H1 (cell line): Measurements from ENCODE around the gene ADIPOR1. TPM values are rescaled to one million over a fixed set of nuclear protein-coding genes. Genes with fewer than 3 reads are reported as not detected.

Experiments
- CTCF ChIA-PET: fragments of 300-600 bp; sonication (Branson Sonifier 250); formaldehyde crosslinking; loops from one replicate; lab custom pipeline; 2021; ENCODE audit not compliant: partially characterized antibody; lab: Charles Lee
- POLR2A ChIA-PET: fragments of 300-600 bp; sonication (Branson Sonifier 250); formaldehyde crosslinking; loops from one replicate; lab custom pipeline; 2021; ENCODE audit warnings: inconsistent platforms; ENCODE audit not compliant: partially characterized antibody; lab: Charles Lee
- DNase-seq, 2 experiments: peaks; one replicate each; pipeline versions ENCODE4 v3.0.0 to v3.0.0-alpha.2; 2010 to 2022; ENCODE audit warnings: low spot score in 2 of 2, low read depth in 1 of 2, mixed read lengths in 1 of 2
- FAIRE-seq: peaks from 2 replicates; lab custom pipeline; 2011; peaks lifted over from hg19 to GRCh38; lab: Jason Lieb, UNC
- H2AFZ ChIP-seq: 2 replicates; pipeline ENCODE4 v1.8.1; 2012; ENCODE audit warnings: low read length, inconsistent platforms
- H2AK5ac ChIP-seq: 2 replicates; pipeline ENCODE4 v1.6.1; 2013; ENCODE audit warnings: low read depth, low read length
- H2BK120ac ChIP-seq: replicated peaks from 2 replicates; pipeline ENCODE3; 2013; ENCODE audit warnings: low read depth, low read length, inconsistent platforms
- H2BK12ac ChIP-seq: 2 replicates; pipeline ENCODE4 v1.6.1; 2013; ENCODE audit warnings: low read depth, low read length
- H2BK15ac ChIP-seq: 2 replicates; pipeline ENCODE4 v1.6.1; 2013; ENCODE audit warnings: low read length
- H2BK20ac ChIP-seq: 2 replicates; pipeline ENCODE4 v1.6.1; 2013; ENCODE audit warnings: low read length
- H2BK5ac ChIP-seq: 2 replicates; pipeline ENCODE4 v1.6.1; 2013; ENCODE audit warnings: low read depth, low read length
- H3K14ac ChIP-seq: 2 replicates; pipeline ENCODE4 v1.6.1; 2013; ENCODE audit warnings: inconsistent platforms; ENCODE audit not compliant: insufficient read length
- H3K18ac ChIP-seq: 2 replicates; pipeline ENCODE4 v1.6.1; 2013; ENCODE audit warnings: low read length; ENCODE audit errors: extremely low read depth
- H3K23ac ChIP-seq: 2 replicates; pipeline ENCODE4 v1.6.1; 2013; ENCODE audit warnings: inconsistent platforms; ENCODE audit not compliant: insufficient read length
- H3K23me2 ChIP-seq: 2 replicates; pipeline ENCODE4 v1.6.1; 2013; ENCODE audit warnings: low read depth, low read length
- H3K27ac ChIP-seq: 2 replicates; pipeline ENCODE4 v1.6.1; 2011; ENCODE audit warnings: low read depth, low read length, inconsistent platforms
- H3K27me3 ChIP-seq, 4 experiments: replicated peaks in 1 of 4; 1 replicate in 1 of 4; 2 replicates in 3 of 4; pipeline versions ENCODE4 v1.6.1 to v1.8.1; 2011 to 2013; ENCODE audit warnings: low read length in 3 of 4, mild to moderate bottlenecking in 3 of 4, inconsistent platforms in 2 of 4, mixed read lengths in 2 of 4, moderate library complexity in 1 of 4; ENCODE audit not compliant: control insufficient read depth in 3 of 4, insufficient read depth in 3 of 4; ENCODE audit errors: extremely low read depth in 1 of 4
- H3K36me3 ChIP-seq, 4 experiments: 2 replicates each; pipeline versions ENCODE4 v1.6.1 to v1.8.1; 2011 to 2013; ENCODE audit warnings: mild to moderate bottlenecking in 4 of 4, low read length in 3 of 4, moderate library complexity in 2 of 4, control low read depth in 1 of 4, inconsistent platforms in 1 of 4; ENCODE audit not compliant: insufficient read depth in 4 of 4, control insufficient read depth in 2 of 4
- H3K4ac ChIP-seq: replicated peaks from 2 replicates; pipeline ENCODE3; 2013; ENCODE audit warnings: low read length, low read depth, mixed read lengths, inconsistent platforms; ENCODE audit not compliant: insufficient read length
- H3K4me1 ChIP-seq, 4 experiments: replicated peaks in 1 of 4; 1 replicate in 1 of 4; 2 replicates in 3 of 4; pipeline versions ENCODE4 v1.6.1 to v1.8.1; 2011 to 2013; ENCODE audit warnings: low read length in 3 of 4, inconsistent platforms in 2 of 4, mixed read lengths in 1 of 4; ENCODE audit not compliant: insufficient read depth in 4 of 4, control insufficient read depth in 3 of 4
- H3K4me2 ChIP-seq, 2 experiments: 2 replicates each; pipeline versions ENCODE4 v1.6.1 to v1.8.1; 2011 to 2013; ENCODE audit warnings: low read depth in 2 of 2, low read length in 2 of 2, control low read depth in 1 of 2, inconsistent platforms in 1 of 2, mild to moderate bottlenecking in 1 of 2; ENCODE audit not compliant: insufficient read depth in 1 of 2
- H3K4me3 ChIP-seq, 4 experiments: fragments of 200-600, 300-600 bp in 1 of 4; sonication (generic), shearing (Covaris generic), sonication (Bioruptor Twin) in 1 of 4; 2 replicates each; pipeline versions ENCODE4 v1.5.1 to v1.8.1; 2011 to 2016; ENCODE audit warnings: low read length in 4 of 4, low read depth in 3 of 4, control low read depth in 2 of 4, inconsistent platforms in 2 of 4, mild to moderate bottlenecking in 2 of 4, mixed read lengths in 1 of 4, moderate library complexity in 1 of 4; ENCODE audit not compliant: insufficient read depth in 2 of 4; ENCODE audit errors: extremely low read depth in 1 of 4
- H3K56ac ChIP-seq: replicated peaks from 2 replicates; pipeline ENCODE3; 2013; ENCODE audit warnings: low read depth, mild to moderate bottlenecking, mixed read lengths, low read length, inconsistent platforms; ENCODE audit not compliant: insufficient read length
- H3K79me1 ChIP-seq: 2 replicates; pipeline ENCODE4 v1.6.1; 2013; ENCODE audit warnings: low read depth, low read length, control low read depth
- H3K79me2 ChIP-seq, 2 experiments: 2 replicates each; pipeline versions ENCODE4 v1.6.1 to v1.8.1; 2012 to 2013; ENCODE audit warnings: low read length in 2 of 2, mild to moderate bottlenecking in 2 of 2, inconsistent platforms in 1 of 2; ENCODE audit not compliant: insufficient read depth in 2 of 2, control insufficient read depth in 1 of 2
- H3K9ac ChIP-seq, 4 experiments: replicated peaks in 1 of 4; 1 replicate in 1 of 4; 2 replicates in 3 of 4; pipeline versions ENCODE4 v1.6.1 to v1.8.1; 2011 to 2013; ENCODE audit warnings: low read depth in 3 of 4, low read length in 3 of 4, control low read depth in 2 of 4, mild to moderate bottlenecking in 2 of 4, moderate library complexity in 2 of 4, inconsistent platforms in 1 of 4; ENCODE audit errors: extremely low read depth in 1 of 4
- H3K9me3 ChIP-seq, 2 experiments: 2 replicates each; pipeline versions ENCODE4 v1.6.1 to v1.8.1; 2012 to 2013; ENCODE audit warnings: mild to moderate bottlenecking in 2 of 2, moderate library complexity in 2 of 2, control low read depth in 1 of 2, inconsistent platforms in 1 of 2, low read depth in 1 of 2, low read length in 1 of 2, mixed read lengths in 1 of 2; ENCODE audit not compliant: insufficient read depth in 2 of 2
- H4K20me1 ChIP-seq, 2 experiments: replicated peaks in 1 of 2; 2 replicates each; pipeline versions ENCODE3 to v1.8.1; 2011 to 2013; ENCODE audit warnings: inconsistent platforms in 2 of 2, low read length in 2 of 2, mild to moderate bottlenecking in 1 of 2; ENCODE audit not compliant: insufficient read depth in 2 of 2, control insufficient read depth in 1 of 2
- H4K5ac ChIP-seq: 2 replicates; pipeline ENCODE4 v1.6.1; 2013; ENCODE audit warnings: low read length, low read depth, mixed read lengths, inconsistent platforms; ENCODE audit not compliant: insufficient read length
- H4K8ac ChIP-seq: 2 replicates; pipeline ENCODE4 v1.8.0; 2013; ENCODE audit warnings: mild to moderate bottlenecking, moderate library complexity, low read length, inconsistent platforms; ENCODE audit not compliant: insufficient read depth; ENCODE audit errors: extremely low read depth
- H4K91ac ChIP-seq: replicated peaks from 2 replicates; pipeline ENCODE3; 2013; ENCODE audit warnings: low read length, mixed read lengths, inconsistent platforms; ENCODE audit not compliant: insufficient read length
- ASH2L ChIP-seq: fragments of 200-600, 300-600 bp; sonication (generic); IDR thresholded peaks from one replicate; pipeline ENCODE4 v1.7.1; 2017; ENCODE audit warnings: low read length
- BRCA1 ChIP-seq: IDR thresholded peaks from 2 replicates; pipeline ENCODE4 v1.6.1; 2012; ENCODE audit warnings: low read depth, low read length, improper control_type of control experiment
- EZH2 ChIP-seq: fragments of 200-600 bp; sonication (generic); IDR thresholded peaks from 2 replicates; pipeline ENCODE4 v1.7.1; 2012; ENCODE audit warnings: low read depth, mild to moderate bottlenecking, moderate library complexity, low read length, inconsistent platforms; ENCODE audit not compliant: severe bottlenecking
- FOSL1 ChIP-seq: IDR thresholded peaks from 2 replicates; pipeline ENCODE4 v1.6.1; 2011; ENCODE audit warnings: mild to moderate bottlenecking, low read depth, low read length, moderate library complexity; ENCODE audit not compliant: insufficient read depth
- GTF2F1 ChIP-seq: IDR thresholded peaks from 2 replicates; pipeline ENCODE4 v1.6.1; 2012; ENCODE audit warnings: low read depth, low read length, improper control_type of control experiment, borderline replicate concordance
- JUND ChIP-seq: IDR thresholded peaks from 2 replicates; pipeline ENCODE4 v1.6.1; 2011; ENCODE audit warnings: mild to moderate bottlenecking, improper control_type of control experiment, low read length
- PHF8 ChIP-seq: fragments of 200-600 bp; sonication (generic); conservative IDR thresholded peaks from 2 replicates; pipeline ENCODE4 v1.7.1; 2012; ENCODE audit warnings: low read depth, mild to moderate bottlenecking, inconsistent platforms, low read length, moderate library complexity
- POU5F1 ChIP-seq: IDR thresholded peaks from 2 replicates; pipeline ENCODE4 v1.6.1; 2011; ENCODE audit warnings: low read depth, mild to moderate bottlenecking, low read length, moderate library complexity
- SP1 ChIP-seq: IDR thresholded peaks from 2 replicates; pipeline ENCODE4 v1.6.1; 2011; ENCODE audit warnings: low read depth, low read length
- SRF ChIP-seq: IDR thresholded peaks from 2 replicates; pipeline ENCODE4 v1.6.1; 2011; ENCODE audit warnings: mild to moderate bottlenecking, low read depth, low read length, moderate library complexity
- TEAD4 ChIP-seq: IDR thresholded peaks from 2 replicates; pipeline ENCODE4 v1.6.1; 2012; ENCODE audit warnings: low read depth, low read length, inconsistent platforms, mixed read lengths
- polyA plus RNA-seq, 7 experiments: library from polyadenylated mRNA; depleted of rRNA in 3 of 7; stranded (reverse) in 5 of 7; unstranded in 2 of 7; fragments of >200 nt in 5 of 7; fragments of 200-250 nt in 2 of 7; gene quantifications; 1 replicate in 5 of 7; 2 replicates in 1 of 7; 4 replicates in 1 of 7; pipeline versions ENCODE4 v1.2.1 to v1.2.3, GENCODE V29; 2011 to 2013; ENCODE audit warnings: missing spikeins in 2 of 7, mixed read lengths in 2 of 7
- total RNA-seq: library from RNA; stranded (reverse); fragmentation: NEBNext Ultra II Directional; extraction: Animal tissue kit (Norgen Biotek cat#: 25700); gene quantifications from 2 replicates; pipeline ENCODE4 v1.2.1, GENCODE V29; 2021

Gene ADIPOR1
- total and polyA plus RNA-seq, 2 of the 8 experiments (the other 6 are each of a cell fraction or from before 2014, with no cell fraction given) = 69.8 to 118 TPM

DNA sequence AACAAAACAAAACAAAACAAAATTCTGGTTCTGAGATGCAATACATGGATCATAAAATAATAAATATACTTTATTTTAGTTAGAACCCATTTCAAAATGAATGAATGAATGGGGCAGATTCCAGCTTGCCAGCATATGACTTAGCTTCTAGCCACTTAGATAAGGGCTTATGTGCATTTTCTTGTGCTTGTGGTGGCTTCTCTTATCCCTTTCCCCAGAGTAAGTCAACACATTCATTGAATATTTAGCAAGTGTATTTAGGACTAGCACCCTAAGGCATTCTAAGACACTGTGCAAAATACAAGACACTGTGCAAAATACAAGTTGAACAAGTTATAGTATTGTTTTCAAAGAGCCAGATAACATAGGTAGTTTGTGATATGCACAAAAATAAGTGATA, 4.7 kb downstream of the ADIPOR1 start:
- no peak overlapping the region for H4K8ac ChIP-seq
- H2BK15ac ChIP-seq = no peak overlapping the region
- FAIRE-seq (no peak), DNase-seq (no peak)
- no peak overlapping the region for H2BK5ac ChIP-seq
- peaks cover 0 to 8% of the 10 kb centered on the region in 2 experiments for H4K20me1 ChIP-seq
- H3K4me2 ChIP-seq = no peak overlapping the region
- H3K23ac ChIP-seq = no peak overlapping the region
- no peak overlapping the region for H4K5ac ChIP-seq
- no peak overlapping the region for H2BK120ac ChIP-seq
- no peak overlapping the region for H4K91ac ChIP-seq
- no peaks in the 10 kb centered on the region for H3K27me3 ChIP-seq
- POLR2A ChIA-PET = interaction anchor here (1.0 to 1.8 kb wide), 3 partner anchors 12 to 92 kb away, joined by 3 to 4 read pairs (median 4); partner anchors contain the start of gene TMEM183A
- peaks cover 3 to 18% (median 10%) of the 10 kb centered on the region in 4 experiments; a peak in 5 of 8 replicates for H3K36me3 ChIP-seq
- H3K9ac ChIP-seq = no peak overlapping the region
- no peak overlapping the region for H2BK20ac ChIP-seq
- H2AFZ ChIP-seq = no peak overlapping the region
- H3K79me1 ChIP-seq = peaks cover 2% of the 10 kb centered on the region; the same call in 1 of the 2 replicates
- H2BK12ac ChIP-seq = no peak overlapping the region
- H3K4me3 ChIP-seq = no peak overlapping the region
- no peak overlapping the region for H3K27ac ChIP-seq
- no peak overlapping the region for H3K56ac ChIP-seq
- no peak overlapping the region for H3K18ac ChIP-seq
- H3K4me1 ChIP-seq = no peaks in the 10 kb centered on the region; a peak in 1 of 7 replicates
- H2AK5ac ChIP-seq = no peak overlapping the region
- no peaks in the 10 kb centered on the region for H3K9me3 ChIP-seq
- peaks cover 17 to 64% of the 10 kb centered on the region in 2 experiments for H3K79me2 ChIP-seq
- no peak overlapping the region for H3K14ac ChIP-seq
- peaks cover 3% of the 10 kb centered on the region for H3K23me2 ChIP-seq
- CTCF ChIA-PET = interaction anchor here (0.5 to 1.5 kb wide), 3 partner anchors 11 to 288 kb away, joined by 3 to 4 read pairs (median 3); no protein-coding TSS in a partner anchor
- TF ChIP-seq EZH2 (no peak), POU5F1 (no peak), FOSL1 (no peak), GTF2F1 (no peak), JUND (no peak), PHF8 (no peak), BRCA1 (no peak), TEAD4 (no peak), ASH2L (no peak), SP1 (no peak), SRF (no peak)
- H3K4ac ChIP-seq = no peak overlapping the region
